NCI-H1048 (cell line): ENCODE measurements around the gene NFAM1.
A peak's percentile ranks its signal among the peaks of the same experiment; 100 is the strongest.

Experiments used
- DNase-seq: peaks from one replicate; lab custom pipeline; 2025; lab: John Stamatoyannopoulos, UW

Gene NFAM1, protein sequence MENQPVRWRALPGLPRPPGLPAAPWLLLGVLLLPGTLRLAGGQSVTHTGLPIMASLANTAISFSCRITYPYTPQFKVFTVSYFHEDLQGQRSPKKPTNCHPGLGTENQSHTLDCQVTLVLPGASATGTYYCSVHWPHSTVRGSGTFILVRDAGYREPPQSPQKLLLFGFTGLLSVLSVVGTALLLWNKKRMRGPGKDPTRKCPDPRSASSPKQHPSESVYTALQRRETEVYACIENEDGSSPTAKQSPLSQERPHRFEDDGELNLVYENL

DNA sequence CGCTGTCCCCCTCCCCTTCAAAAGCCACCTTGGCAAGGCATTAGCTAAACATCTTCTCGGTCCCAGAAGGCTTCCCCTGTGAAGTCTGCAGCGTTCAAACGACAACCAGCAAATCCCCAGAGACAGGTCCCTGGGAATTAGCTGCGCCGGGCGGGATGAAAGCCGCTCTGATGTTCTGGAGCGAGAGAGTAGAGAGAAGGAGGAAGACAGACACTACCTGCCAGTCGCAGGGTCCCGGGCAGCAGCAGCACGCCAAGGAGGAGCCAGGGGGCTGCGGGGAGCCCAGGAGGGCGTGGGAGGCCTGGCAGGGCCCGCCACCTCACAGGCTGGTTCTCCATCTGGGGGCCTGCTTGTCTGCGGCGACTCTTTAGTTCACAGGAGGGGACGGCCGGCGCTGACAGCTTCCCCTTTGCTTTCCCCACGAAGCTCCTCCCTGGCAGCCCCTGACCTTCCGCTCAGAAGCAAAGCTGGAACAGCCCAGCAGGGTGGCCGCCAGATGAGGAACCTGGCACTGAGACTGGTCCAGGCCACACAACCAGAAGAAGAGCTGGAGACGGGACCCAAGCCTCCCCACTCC is at the start of gene NFAM1:
NFAM1 (minus strand) TSS at position 384 of the 577 bp plus-strand sequence; CDS start at position 338, 46 bp downstream.
- DNase-seq, result no peak

DNA sequence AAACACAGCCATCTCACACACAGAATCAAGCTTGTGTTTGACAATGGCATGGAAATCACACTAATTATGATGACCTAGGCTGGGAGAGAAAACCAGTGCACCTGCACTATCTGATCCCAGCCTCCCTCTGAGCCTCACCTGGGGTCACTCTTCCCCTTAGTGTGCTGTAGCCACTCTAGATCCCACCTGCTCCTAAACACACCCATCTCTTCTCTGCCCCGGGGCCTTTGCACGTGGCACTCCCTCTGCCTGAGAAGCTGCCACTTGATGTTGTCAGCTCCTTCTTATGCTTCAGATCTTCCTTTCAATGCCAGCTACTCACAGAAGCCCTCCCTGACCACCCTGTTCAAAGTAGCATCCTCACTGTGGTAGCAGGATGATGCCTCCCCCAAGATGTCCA is 42.9 kb upstream of the NFAM1 start:
- DNase-seq, result no peak

DNA sequence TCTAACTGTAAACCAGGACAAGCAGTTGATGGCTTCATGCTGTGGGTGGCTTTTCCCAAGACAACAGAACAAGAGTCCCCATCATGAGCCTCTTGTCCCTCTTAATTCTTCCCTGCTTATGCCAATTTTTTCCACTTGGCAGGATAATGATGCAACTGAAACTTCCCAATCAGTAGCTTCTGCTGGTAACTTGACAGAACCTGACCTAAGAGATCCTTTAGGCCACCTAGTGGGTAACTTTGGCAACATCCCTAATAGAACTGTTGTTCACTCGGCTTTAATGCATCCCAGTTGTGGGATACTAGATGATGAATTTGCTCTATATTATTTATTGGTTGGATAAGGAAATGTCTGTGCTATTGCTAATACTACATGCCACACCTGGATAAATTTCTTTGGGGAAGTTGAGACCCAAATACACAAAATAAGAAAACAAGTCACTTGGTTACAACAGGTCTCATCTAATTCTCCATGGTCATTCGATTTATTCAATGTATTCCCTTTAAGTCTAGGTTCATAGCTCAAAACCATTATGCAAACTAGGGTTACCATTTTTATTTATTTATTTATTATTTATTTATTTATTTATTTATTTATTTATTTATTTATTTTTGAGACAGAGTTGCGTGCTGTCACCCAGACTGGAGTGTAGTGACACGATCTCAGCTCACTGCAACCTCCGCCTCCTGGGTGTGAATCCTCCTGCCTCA is 41.4 kb upstream of the NFAM1 start:
- peak; percentile 5 for DNase-seq

DNA sequence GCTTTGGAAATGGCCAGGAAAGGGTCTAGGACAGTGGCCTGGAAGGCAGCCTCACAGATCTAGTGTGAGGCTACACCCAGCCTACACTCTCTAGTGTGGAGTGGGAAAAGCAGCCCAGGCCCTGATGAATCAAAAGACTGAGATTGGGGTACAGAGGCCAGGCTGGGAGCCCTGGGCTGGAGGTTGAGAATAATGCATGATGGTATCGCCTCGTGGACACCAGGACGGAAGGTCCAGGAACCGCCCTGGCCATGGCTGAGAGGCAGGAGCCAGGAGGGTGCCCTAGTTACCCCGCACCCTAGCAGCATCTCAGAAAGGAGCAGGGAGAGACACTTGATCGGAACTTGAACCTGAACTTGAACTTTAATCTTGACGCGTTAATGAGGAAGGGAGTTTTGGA is 40.5 kb upstream of the NFAM1 start:
- DNase-seq, result no peak

DNA sequence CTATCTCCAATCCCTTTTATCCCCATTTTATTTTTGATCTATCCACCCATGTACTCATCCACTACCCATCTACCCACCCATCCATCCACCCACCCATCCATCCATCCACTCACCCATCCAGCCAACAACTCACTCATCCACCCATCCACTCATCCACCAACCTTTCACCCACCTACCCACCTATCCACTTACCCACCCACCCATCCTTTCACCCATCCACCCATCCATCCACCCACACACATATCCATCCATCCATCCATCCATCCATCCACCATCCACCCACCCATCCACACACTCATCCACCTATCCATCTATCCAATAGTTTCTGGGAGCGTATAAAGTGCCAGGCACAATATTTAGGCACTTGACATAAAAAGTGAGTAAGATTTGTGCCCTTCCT is 39.2 kb upstream of the NFAM1 start:
- DNase-seq, result no peak

DNA sequence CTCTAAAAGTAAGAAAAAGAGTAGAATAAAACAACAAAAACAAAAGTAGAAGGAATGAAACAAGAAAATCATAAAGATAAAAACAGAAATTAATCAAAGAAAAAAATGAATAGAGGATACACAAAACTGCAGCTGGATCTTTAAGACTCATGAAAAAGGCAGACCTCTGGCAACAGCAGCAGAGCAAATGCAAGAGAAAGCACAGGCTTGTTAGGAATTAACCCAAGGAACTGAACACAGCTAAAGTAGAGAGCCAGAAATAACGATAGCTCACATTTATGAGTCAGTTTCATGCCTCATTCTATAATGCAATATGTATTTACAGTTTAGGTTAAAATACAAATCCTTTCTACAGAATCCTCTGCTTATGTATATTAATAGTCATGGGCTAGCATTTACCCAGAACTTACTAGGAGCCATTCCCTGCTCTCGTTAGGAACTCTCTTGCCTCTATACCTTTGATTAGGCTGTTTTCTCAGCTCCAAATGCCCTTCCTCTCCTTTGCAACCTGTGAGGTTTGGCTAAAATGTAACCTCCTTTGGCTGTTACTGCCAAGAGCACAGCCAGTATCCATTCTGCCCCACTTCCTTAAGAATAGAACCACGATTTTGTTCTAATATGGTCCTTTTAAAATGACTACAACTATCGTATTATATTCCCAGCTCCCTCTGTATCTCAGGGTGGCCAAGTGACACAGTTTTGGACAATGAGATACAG is 38.3 kb upstream of the NFAM1 start:
- DNase-seq, result no peak

DNA sequence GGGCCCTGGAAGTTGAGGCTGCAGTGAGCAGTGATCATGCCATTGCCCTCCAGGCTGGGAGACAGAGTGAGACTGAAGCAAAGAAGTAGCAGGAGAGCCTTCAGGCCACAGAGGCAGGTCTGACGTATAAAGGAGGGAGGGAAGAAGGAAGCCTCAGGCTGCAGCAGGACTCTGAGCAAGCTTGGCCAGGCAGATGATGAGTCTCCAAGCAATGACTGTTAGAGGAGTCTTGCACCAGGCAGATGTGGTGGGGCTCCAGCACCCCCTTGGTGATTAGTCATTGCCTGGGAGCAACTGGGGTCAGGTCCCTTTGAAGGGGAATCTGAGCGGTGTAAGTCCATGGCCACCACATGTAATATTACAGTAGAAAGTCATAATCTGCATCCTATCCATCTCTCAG is 36.6 kb upstream of the NFAM1 start:
- no peak for DNase-seq

DNA sequence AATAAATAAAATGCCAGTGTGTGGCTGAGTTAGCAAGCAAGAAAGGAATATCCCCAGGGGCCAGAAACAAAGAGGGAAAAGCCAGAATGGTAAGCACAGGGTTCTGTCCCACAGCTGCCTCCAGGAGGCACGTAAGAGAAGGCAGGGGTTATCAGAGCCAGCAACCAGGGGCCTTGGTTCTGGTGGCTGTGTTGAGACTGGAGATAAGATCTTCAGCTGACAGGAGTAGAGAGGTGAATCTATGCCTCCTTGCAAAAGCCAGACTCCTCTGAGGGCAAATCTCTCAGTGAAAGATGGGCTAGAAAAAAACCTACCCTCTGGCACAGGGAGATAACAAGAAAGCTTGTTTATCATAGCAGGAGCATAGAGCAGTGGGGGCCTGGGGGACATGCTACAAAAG is 29.8 kb upstream of the NFAM1 start:
- no peak for DNase-seq

DNA sequence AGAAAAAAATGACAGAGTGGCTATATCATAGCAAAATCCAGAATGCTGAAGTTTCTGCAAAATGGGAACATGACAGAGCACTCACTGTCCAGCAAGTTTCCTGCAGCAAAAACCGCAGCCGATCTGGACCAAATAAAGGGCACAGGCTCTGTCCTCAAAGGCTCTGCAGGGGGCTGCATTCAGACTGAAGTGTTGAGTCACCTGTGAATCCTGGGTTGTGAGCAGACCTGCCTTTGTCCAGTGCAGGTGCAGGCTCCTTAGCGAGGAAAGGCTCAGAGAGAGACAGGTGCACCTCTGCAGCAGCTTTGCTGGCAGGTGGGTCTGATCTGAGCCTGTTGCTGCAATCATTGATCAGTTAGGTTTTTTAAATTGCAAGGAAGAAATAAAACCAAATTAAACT is 29.3 kb upstream of the NFAM1 start:
- DNase-seq, result no peak

DNA sequence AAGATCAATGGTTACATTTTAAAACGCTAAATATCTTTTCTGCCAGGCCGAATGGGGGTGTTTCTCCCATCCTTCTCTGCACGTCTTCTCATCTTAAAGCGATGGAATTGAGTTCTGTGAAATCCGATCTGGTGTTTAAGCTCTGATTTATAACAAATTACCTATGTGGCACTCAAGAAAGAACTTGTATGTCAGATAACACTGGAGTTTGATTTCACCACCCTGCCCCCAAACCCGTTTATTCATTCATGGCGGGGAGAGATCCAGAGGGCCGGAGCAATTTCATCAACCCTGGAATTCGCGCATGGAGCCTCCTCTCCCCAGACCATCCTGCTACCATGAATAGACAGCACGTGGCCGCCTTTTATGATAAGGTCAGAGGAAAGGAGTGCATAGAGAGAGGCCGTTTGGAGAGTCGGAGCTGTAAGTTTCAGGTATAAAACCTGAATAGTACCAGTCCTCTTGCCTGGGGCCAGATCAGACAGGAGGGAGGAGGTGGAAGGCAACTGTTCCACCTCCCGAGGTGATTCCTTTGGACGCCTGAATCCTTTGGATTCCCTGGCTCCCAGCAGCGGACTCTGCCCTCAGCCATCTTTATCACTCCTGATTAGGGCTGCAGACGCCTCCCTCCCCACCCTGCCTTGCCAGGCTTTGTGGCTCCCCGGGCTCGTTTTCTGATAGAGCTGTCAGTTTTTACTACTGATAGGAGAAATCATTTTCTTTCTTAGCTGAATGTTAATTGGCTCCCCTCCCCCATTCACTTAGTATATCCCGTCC is 27.3 kb upstream of the NFAM1 start:
- DNase-seq, result no peak

DNA sequence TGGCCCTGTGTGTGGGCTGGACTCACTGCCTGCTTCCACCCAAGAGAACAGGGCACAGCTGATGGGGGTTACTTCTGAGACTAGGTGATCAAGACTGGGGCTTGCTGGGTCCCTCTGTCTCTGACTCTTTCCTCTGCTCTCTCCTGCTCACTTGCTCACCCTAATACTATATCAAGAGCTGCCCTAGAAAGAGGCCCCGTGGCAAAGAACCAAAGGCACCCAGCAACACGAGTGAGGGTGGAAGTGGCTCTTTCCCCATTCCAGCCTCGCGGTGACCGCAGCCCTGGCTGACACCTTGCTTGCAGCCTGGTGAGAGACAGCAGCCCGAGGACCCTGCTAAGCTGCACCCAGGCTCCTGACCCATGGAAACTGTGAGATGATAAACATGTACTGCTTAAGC is 20.7 kb upstream of the NFAM1 start:
- DNase-seq, result no peak

DNA sequence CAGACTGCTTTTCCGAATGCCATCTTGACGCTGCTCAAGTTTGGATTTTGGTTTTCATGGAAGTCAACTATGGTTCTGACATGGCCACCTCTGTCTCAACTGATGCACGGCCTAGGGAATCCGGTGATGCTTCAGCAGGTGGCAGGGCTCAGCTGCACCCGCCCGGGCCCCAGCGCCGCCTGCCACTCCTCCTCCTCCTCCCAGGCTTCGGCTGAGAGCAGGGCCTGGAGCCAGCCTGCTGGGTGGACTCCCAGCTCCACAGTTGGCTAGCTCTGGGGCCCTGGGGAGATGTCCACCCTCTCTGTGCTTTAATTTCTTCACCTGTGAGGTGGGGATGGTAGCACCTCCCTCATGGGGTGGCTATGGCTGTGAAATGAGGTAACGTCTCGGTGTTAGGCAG is 20.3 kb upstream of the NFAM1 start:
- no peak for DNase-seq

DNA sequence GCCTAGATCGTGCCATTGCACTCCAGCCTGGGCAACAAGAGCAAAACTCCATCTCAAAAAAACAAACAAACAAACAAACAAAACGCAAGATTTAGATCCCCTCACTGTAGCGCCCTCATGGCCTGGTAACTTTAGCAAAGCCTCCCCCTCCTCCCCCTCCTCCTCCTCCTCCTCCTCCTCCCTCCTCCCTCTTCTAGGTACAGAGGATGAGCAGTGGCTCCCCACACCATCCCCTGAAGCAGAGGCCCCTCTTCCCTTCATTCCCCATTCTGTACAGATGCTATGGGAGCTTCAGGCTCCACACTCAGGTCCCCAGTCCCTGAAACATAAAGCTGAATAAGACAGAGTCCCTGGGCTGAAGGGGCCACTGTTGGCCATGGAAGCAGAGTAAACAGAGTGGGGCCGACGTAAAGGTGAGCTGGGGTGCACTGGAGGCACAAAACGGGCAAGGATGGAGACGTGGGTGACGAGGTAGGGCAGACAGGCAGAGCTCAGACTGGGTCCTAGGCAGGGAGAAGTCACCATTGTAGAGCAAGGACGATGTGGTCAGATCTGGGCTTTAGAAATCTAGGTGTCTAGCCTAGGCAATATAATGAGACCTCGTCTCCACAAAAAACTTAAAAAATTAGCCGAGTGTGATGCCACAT is 19.4 kb upstream of the NFAM1 start:
- no peak for DNase-seq

DNA sequence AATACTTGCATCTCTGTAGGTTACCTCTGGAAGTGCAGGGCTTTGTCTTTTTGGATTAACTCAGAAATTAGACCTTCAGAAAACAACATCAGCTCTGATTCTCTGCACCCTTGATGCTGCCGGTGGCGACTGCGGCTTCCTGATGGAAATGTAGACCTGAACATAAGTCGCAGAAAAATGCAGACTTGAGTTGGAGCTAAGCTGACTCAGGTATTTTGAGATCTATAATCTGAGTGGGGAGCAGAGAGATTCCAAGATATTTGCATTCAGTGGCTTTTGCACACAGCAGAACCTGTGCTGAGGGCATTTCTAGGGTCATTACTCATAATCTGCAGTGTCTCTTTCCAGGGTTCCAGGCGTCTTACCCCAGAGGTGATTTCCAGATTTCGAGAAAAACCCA is 18.7 kb upstream of the NFAM1 start:
- DNase-seq, result no peak

DNA sequence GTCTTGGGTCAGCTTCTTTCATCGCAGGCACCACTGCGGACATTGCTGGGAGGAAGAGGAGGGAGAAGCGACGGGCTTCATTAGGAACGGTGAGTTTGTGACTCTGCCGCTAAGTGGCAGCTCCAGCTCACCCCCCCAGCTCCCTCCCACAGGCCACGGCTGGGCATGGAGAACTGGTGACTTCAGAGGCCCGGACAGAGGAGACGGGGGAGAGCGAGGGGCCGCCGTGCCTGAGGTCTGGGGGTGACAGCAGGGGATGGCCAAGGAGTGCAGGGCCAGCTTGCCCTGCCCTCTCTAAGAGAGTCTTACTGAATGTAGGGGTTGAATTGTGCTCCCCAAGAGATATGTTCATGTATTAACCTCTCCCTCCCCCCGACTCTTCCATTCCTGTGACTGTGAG is 13.9 kb upstream of the NFAM1 start:
- no peak for DNase-seq

DNA sequence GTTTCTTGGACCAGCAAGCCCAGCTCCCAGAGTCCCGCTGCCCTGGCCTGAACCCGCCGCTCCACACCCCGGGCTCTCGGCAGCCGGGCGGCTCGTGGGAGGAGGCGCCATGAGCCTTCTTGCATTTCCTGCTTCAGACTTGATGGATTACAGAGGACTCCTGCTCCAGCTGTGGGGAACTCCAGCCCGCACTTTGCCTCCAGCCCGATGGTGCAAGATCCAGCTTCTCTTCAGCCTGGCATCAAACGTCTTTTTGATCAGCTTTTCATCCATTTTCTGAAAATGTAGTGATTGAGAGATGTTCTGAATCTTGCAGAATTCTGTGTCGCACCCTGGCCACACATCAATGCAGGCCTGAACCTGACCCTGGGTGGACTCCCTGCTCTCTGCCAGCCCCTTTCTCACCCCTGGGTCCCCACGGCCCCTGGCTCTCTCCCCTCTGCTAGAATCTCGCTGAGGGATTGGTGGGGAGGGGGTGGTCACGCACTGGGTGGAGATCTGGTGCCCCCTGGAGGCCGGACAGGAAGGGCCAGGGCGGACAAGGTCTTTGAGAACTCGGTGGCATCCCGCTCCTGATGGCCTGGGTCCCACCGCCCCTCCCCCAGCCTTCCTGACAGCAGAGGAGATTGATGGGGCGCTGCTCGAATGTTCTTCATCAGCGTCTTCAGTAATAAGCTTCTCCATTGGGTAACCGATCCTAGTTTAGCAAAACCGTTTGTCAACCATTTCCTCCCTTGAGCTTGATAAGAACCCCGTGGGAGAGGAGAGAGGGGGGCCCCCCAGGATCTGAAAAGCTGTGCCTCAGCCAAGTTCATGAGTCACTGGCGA is 12.1 kb upstream of the NFAM1 start:
- DNase-seq, result no peak

DNA sequence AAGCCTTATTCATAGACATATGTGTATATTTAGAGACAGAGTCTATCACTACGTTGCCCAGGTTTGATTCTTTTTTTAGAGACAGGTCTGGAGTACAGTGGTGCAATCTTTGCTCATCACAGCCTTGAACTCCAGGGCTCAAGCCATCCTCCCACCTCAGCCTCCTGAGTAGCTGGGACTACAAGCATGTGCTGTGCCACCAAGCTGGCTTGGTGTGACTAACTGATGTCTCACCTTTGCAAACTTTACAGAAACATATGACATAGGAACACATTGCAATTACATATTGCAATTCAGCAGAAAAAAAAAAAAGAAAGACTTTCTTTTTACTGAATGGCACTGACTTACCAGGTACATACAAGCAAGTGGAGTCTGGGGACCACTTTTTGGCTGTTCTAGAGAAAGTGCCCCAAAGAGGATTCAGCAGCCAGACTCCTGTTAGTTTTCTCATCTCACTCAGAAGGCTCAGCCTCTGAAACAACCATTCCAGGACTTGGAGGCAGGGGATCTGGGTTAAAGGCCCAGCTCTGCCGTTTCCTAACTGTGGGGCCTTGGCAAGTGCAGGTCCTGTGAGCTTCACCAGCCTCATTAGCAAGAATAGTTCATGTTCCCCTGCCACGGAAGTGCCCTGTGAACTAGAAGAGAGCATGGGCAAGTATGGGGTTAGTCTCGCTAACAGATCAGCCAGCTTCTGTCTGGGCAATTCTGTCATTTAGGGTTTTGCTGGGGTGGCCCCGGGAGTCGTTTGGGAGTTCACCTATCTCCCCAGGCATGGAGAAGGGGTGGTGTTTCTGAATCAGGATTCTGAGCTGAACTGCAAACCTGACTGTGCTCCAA is 11.3 kb upstream of the NFAM1 start:
- no peak for DNase-seq

DNA sequence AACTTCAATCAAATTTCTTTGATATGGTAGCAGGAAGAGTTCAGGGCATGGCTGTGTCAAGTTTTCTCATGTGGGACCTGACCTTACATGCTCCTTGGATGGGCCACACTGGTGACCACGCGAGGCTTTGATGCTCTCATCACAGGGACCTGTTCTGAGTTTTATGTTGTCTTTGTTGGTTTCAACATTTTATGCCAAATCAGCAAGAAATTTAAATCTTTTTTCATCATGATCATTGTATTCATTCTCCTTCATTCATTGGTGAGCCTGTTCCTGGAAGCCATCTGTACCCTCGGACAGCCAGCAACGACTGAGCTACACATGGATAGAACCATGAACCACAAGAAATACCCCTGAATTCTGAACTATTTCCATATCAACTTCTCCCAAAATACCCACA is 10.5 kb upstream of the NFAM1 start:
- DNase-seq, result no peak

DNA sequence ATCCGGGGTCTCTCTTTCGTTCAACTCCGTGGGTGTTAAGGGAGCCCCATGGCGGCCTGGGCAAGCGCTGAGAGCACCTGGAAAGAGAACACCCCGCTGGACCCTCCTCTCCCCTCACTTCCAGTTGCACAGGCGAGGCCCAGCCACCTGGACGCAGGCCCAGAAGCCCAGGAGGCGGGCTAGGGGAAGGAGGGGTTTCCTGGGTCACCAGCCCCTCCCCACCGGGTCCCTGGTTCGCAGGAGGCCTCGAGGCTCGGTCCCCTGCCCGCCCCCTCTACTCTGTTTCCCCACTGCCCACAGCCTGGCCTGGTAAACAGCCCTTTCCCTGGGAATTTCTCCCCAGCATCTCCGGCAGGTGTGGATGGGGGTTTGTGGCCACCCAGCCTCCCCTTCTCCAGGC is 8.5 kb upstream of the NFAM1 start:
- no peak for DNase-seq
